K562 (cell line): Measurements from ENCODE around the gene CAMK2G. TPM values are rescaled to one million over a fixed set of nuclear protein-coding genes. Genes with fewer than 3 reads are reported as not detected.

Experiments
- ASH1L ChIP-seq: fragments of 450-650 bp; IDR thresholded peaks from 2 replicates; pipeline ENCODE4 v1.6.1; 2018; ENCODE audit warnings: borderline replicate concordance, mild to moderate bottlenecking, low read depth; ENCODE audit not compliant: partially characterized antibody
- ETV1 ChIP-seq: fragments of 450-650 bp; conservative IDR thresholded peaks from 2 replicates; pipeline ENCODE4 v1.6.1; 2016; ENCODE audit warnings: missing genetic modification characterization, control low read depth, low read depth, missing compliant biosample characterization
- FOXK2 ChIP-seq, 2 experiments: fragments of 450-650 bp; IDR thresholded peaks in 1 of 2; conservative IDR thresholded peaks in 1 of 2; 2 replicates each; pipeline ENCODE4 v1.6.1; 2016; ENCODE audit warnings: low read depth in 2 of 2, mild to moderate bottlenecking in 1 of 2
- KLF13 ChIP-seq: fragments of 450-650 bp; IDR thresholded peaks from 2 replicates; pipeline ENCODE4 v1.6.1; 2016; ENCODE audit warnings: missing genetic modification characterization, low read depth, mild to moderate bottlenecking, missing compliant biosample characterization, moderate library complexity, borderline replicate concordance
- NR2C2 ChIP-seq, 2 experiments: fragments of 200-800 bp in 1 of 2; sonication (Bioruptor generic) in 1 of 2; sonication (generic) in 1 of 2; formaldehyde crosslinking in 1 of 2; IDR thresholded peaks; 2 replicates each; pipeline versions ENCODE4 v1.6.1 to v1.8.0; 2016 to 2022; ENCODE audit warnings: mild to moderate bottlenecking in 1 of 2, missing compliant biosample characterization in 1 of 2, missing genetic modification characterization in 1 of 2, missing genetic modification reagents in 1 of 2
- POLR2A ChIP-seq: fragments of 450-650 bp; conservative IDR thresholded peaks from 2 replicates; pipeline ENCODE4 v1.6.1; 2016
- POU5F1 ChIP-seq: fragments of 150-350 bp; IDR thresholded peaks from 2 replicates; pipeline ENCODE4 v1.6.1; 2014; ENCODE audit warnings: borderline replicate concordance, low read length, low read depth, mild to moderate bottlenecking; ENCODE audit not compliant: partially characterized antibody
- SAP30 ChIP-seq: fragments of 200-600 bp; sonication (generic); IDR thresholded peaks from 2 replicates; pipeline ENCODE4 v1.6.1; 2012; ENCODE audit warnings: borderline replicate concordance, low read depth, mild to moderate bottlenecking, moderate library complexity, low read length, control low read depth, inconsistent platforms; ENCODE audit not compliant: insufficient read depth, poor library complexity, severe bottlenecking
- TFAP4 ChIP-seq: sonication (generic); formaldehyde crosslinking; IDR thresholded peaks from 2 replicates; pipeline ENCODE4 v1.8.0; 2022; ENCODE audit warnings: missing genetic modification reagents, mild to moderate bottlenecking, moderate library complexity, borderline replicate concordance
- polyA plus RNA-seq, 8 experiments: library from polyadenylated mRNA; depleted of rRNA in 4 of 8; stranded (reverse) in 5 of 8; unstranded in 3 of 8; fragments of >200 nt; fragmentation: Nextera tagmentation in 2 of 8; fragmentation: Illumina TruSeq in 1 of 8; extraction: Ambion mirVana in 2 of 8; extraction: Trizol in 1 of 8; gene quantifications; 2 replicates each; pipeline versions ENCODE4 v1.2.1 to v1.2.3, GENCODE V29; 2011 to 2014; ENCODE audit warnings: inconsistent platforms in 1 of 8, missing spikeins in 1 of 8
- total RNA-seq, 7 experiments: library from RNA; depleted of rRNA in 6 of 7; stranded (reverse); fragments of >200 nt in 6 of 7; fragmentation: Illumina TruSeq in 2 of 7; extraction: Trizol in 2 of 7; gene quantifications; 2 replicates each; pipeline versions ENCODE4 v1.2.1 to v1.2.3, GENCODE V29; 2011 to 2021; ENCODE audit warnings: low replicate concordance in 1 of 7
- TF ChIP-seq, protein P1 (sequence below): fragments of 250-450 bp; sonication (Bioruptor Pico); IDR thresholded peaks from 2 replicates; pipeline ENCODE4 v1.4.0; 2020; ENCODE audit warnings: mild to moderate bottlenecking, moderate library complexity
- TF ChIP-seq, protein P2 (sequence below): fragments of 450-650 bp; conservative IDR thresholded peaks from 2 replicates; pipeline ENCODE4 v1.6.1; 2016; ENCODE audit warnings: missing genetic modification characterization, low read depth, mild to moderate bottlenecking, missing compliant biosample characterization, moderate library complexity

Gene CAMK2G
- total and polyA plus RNA-seq, 9 of the 15 experiments (the other 6 are each of a cell fraction or from before 2014, with no cell fraction given): 9.0 to 37.9 (median 32.6) TPM

- TF ChIP-seq, protein P1, sequence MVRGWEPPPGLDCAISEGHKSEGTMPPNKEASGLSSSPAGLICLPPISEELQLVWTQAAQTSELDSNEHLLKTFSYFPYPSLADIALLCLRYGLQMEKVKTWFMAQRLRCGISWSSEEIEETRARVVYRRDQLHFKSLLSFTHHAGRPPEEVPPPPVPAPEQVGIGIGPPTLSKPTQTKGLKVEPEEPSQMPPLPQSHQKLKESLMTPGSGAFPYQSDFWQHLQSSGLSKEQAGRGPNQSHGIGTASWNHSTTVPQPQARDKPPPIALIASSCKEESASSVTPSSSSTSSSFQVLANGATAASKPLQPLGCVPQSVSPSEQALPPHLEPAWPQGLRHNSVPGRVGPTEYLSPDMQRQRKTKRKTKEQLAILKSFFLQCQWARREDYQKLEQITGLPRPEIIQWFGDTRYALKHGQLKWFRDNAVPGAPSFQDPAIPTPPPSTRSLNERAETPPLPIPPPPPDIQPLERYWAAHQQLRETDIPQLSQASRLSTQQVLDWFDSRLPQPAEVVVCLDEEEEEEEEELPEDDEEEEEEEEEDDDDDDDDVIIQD (CRISPR knock-in tag): 0 out of 2 replicates have a peak, but pooled peaks have one; percentile 11
- TF ChIP-seq SAP30: peak; percentile 97
- TF ChIP-seq NR2C2 (CRISPR knock-in tag; IDR thresholded peaks at IDR 0.05): no peak
- peak; percentile 90 for TF ChIP-seq NR2C2 (tag; IDR thresholded peaks at IDR 0.05)
- peak; percentile 82 for TF ChIP-seq ASH1L
- TF ChIP-seq ETV1 (tag): peak; percentile 94
- TF ChIP-seq TFAP4 (CRISPR knock-in tag): peak; percentile 100
- TF ChIP-seq POLR2A: peak; percentile 85
- TF ChIP-seq, protein P2, sequence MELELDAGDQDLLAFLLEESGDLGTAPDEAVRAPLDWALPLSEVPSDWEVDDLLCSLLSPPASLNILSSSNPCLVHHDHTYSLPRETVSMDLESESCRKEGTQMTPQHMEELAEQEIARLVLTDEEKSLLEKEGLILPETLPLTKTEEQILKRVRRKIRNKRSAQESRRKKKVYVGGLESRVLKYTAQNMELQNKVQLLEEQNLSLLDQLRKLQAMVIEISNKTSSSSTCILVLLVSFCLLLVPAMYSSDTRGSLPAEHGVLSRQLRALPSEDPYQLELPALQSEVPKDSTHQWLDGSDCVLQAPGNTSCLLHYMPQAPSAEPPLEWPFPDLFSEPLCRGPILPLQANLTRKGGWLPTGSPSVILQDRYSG (tag): no peak
- peak; percentile 89 for TF ChIP-seq KLF13
- peak; percentile 79 for TF ChIP-seq POU5F1
- peak; percentile 99 to 100 for TF ChIP-seq FOXK2 (conservative IDR thresholded peaks at IDR 0.05 in 1 of 2, IDR thresholded peaks at IDR 0.05 in 1 of 2; ENCODE audit: low read depth in 2 of 2)
Observed at GRCh38 chr10:73785211-73785720, 89.1 kb downstream of the CAMK2G start, which contains the start of gene ZSWIM8 (continued).
